ENCODE data around the gene SKP2. TPM values are rescaled to one million over a fixed set of nuclear protein-coding genes. Genes with fewer than 3 reads are reported as not detected.

SKP2 gene
- total RNA-seq, 1 donor from 2014 or later = 31.4 TPM

DNA sequence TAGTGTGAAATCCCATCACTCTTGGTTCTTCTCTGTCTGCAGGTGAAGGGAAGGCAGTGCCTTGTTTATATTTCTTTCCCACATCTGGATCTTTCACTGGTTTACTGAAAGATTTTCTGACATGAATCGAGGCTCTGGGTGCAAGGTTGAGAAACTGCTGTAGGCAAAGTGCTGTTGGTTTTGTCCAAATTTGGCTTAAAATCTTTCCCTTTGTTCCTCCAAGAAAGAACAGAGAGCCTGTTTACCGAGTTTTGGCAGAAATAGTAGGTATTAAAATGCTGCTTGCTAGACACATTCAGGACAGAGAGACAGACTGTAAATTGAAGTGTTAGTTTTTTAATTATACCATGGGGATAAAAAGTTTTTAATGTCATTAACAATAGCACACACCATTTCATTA lies 21.5 kb downstream of the SKP2 start:
- DNase-seq (ENCODE audit: low read depth) (no peak), FAIRE-seq (no peak)
- peaks cover 59% of the 10 kb centered on the region for H3K36me3 ChIP-seq (ENCODE audit: insufficient read depth, low read length)

DNA sequence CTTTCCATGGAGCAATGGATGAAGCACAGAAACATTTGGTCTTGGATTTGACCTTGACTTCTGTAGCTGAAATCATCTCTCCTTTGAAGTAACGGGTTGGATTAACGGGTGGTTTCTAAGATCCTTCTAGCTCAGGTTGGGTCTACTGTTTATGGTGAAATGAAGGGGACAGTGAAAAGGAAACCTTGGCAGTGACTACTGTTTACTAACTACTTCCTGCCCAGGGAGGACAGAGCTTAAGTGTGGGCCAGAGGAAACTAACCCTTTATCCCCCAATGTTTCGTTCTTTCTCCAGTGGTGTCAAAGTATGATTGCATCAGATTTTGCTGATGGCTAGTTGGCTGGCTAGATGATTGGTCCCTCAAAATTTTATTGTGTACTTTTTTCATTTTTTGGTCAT lies 22.2 kb downstream of the SKP2 start:
- H3K4me3 Mint-ChIP-seq (ENCODE audit: unreplicated experiment) = no peak overlapping the region
- H3K4me2 ChIP-seq (ENCODE audit: low read length) = no peak overlapping the region
- peaks cover 3% of the 10 kb centered on the region for H4K20me1 ChIP-seq (ENCODE audit: insufficient read depth, low read length)
- no peaks in the 10 kb centered on the region for H3K4me1 Mint-ChIP-seq (ENCODE audit: low read depth, unreplicated experiment)
- peaks cover 61% of the 10 kb centered on the region for H3K36me3 ChIP-seq (ENCODE audit: insufficient read depth, low read length)
- H3K4me3 ChIP-seq (ENCODE audit: insufficient read depth, low read depth, low read length) = no peak overlapping the region
- H3K27me3 Mint-ChIP-seq (ENCODE audit: low read depth, unreplicated experiment) = no peaks in the 10 kb centered on the region
- H3K79me2 ChIP-seq (ENCODE audit: insufficient read depth, low read length) = no peaks in the 10 kb centered on the region
- no peak for DNase-seq (ENCODE audit: low read depth)
- no peaks in the 10 kb centered on the region for H3K9me3 ChIP-seq (ENCODE audit: insufficient read depth, low read depth, low read length)
- no peaks in the 10 kb centered on the region for H3K4me1 ChIP-seq (ENCODE audit: insufficient read depth, low read length)
- no peak overlapping the region for H3K9ac ChIP-seq (ENCODE audit: low read length)
- H3K27ac ChIP-seq (ENCODE audit: low read depth, low read length) = no peak overlapping the region
- no peaks in the 10 kb centered on the region for H3K27me3 ChIP-seq (ENCODE audit: insufficient read depth, low read length)
- no peak for TF ChIP-seq EZH2 (IDR thresholded peaks at IDR 0.05; ENCODE audit: insufficient read depth, low read length)
- TF ChIP-seq, protein P1, sequence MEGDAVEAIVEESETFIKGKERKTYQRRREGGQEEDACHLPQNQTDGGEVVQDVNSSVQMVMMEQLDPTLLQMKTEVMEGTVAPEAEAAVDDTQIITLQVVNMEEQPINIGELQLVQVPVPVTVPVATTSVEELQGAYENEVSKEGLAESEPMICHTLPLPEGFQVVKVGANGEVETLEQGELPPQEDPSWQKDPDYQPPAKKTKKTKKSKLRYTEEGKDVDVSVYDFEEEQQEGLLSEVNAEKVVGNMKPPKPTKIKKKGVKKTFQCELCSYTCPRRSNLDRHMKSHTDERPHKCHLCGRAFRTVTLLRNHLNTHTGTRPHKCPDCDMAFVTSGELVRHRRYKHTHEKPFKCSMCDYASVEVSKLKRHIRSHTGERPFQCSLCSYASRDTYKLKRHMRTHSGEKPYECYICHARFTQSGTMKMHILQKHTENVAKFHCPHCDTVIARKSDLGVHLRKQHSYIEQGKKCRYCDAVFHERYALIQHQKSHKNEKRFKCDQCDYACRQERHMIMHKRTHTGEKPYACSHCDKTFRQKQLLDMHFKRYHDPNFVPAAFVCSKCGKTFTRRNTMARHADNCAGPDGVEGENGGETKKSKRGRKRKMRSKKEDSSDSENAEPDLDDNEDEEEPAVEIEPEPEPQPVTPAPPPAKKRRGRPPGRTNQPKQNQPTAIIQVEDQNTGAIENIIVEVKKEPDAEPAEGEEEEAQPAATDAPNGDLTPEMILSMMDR (IDR thresholded peaks at IDR 0.05; ENCODE audit: insufficient read depth, low read depth, low read length) = no peak
- H3K9me3 Mint-ChIP-seq (ENCODE audit: unreplicated experiment) = no peaks in the 10 kb centered on the region
- peaks cover 11% of the 10 kb centered on the region for H3K36me3 Mint-ChIP-seq (ENCODE audit: low read depth, unreplicated experiment)
- no peak for FAIRE-seq
- no peak overlapping the region for H2AFZ ChIP-seq (ENCODE audit: low read depth, low read length)
- H3K27ac Mint-ChIP-seq (ENCODE audit: unreplicated experiment) = no peak overlapping the region

More for the DNA sequence above, 21.5 kb downstream of the SKP2 start:
- no peaks in the 10 kb centered on the region for H3K27me3 ChIP-seq (ENCODE audit: insufficient read depth, low read length)
- Mint-ChIP-seq H3K27ac (ENCODE audit: unreplicated experiment) (no peak overlapping the region), H3K9me3 (ENCODE audit: unreplicated experiment) (no peaks in the 10 kb centered on the region), H3K27me3 (ENCODE audit: low read depth, unreplicated experiment) (no peaks in the 10 kb centered on the region), H3K4me3 (ENCODE audit: unreplicated experiment) (no peak overlapping the region), H3K4me1 (ENCODE audit: low read depth, unreplicated experiment) (no peaks in the 10 kb centered on the region), H3K36me3 (ENCODE audit: low read depth, unreplicated experiment) (peaks cover 14% of the 10 kb centered on the region)
- H3K79me2 ChIP-seq (ENCODE audit: insufficient read depth, low read length) = no peaks in the 10 kb centered on the region
- H2AFZ ChIP-seq (ENCODE audit: low read depth, low read length) = no peak overlapping the region
- no peak overlapping the region for H3K9ac ChIP-seq (ENCODE audit: low read length)
- H3K27ac ChIP-seq (ENCODE audit: low read depth, low read length) = no peak overlapping the region
- no peak for TF ChIP-seq EZH2 (IDR thresholded peaks at IDR 0.05; ENCODE audit: insufficient read depth, low read length)
- TF ChIP-seq, protein P1 (IDR thresholded peaks at IDR 0.05; ENCODE audit: insufficient read depth, low read depth, low read length) = no peak
- no peaks in the 10 kb centered on the region for H3K4me1 ChIP-seq (ENCODE audit: insufficient read depth, low read length)
- peaks cover 3% of the 10 kb centered on the region for H4K20me1 ChIP-seq (ENCODE audit: insufficient read depth, low read length)
- H3K4me3 ChIP-seq (ENCODE audit: insufficient read depth, low read depth, low read length) = no peak overlapping the region
- no peak overlapping the region for H3K4me2 ChIP-seq (ENCODE audit: low read length)
- no peaks in the 10 kb centered on the region for H3K9me3 ChIP-seq (ENCODE audit: insufficient read depth, low read depth, low read length)

DNA sequence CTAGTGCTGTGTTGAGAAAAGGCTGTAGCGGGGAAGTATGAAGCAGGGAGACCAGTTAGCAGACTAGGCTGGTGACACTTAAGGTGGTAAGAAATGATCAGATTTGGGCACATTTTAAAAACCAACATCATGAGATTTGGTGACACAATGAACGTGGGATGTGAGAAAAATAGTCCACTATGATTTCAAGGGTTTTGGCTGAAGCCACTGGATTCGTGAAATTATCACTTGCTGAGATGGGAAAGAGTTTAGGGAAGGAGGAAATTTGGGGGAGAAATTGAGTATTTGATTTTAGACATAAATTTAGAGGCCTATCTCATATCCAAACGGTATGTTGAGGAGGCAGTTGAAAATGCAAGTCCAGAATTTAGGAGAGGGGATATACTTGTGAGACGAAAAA lies 23.1 kb downstream of the SKP2 start:
- Histone ChIP-seq H3K36me3 (ENCODE audit: insufficient read depth, low read length) (peaks cover 58% of the 10 kb centered on the region), H3K4me1 (ENCODE audit: insufficient read depth, low read length) (no peaks in the 10 kb centered on the region), H3K9ac (ENCODE audit: low read length) (no peak overlapping the region), H3K4me2 (ENCODE audit: low read length) (no peak overlapping the region), H3K27ac (ENCODE audit: low read depth, low read length) (no peak overlapping the region), H3K79me2 (ENCODE audit: insufficient read depth, low read length) (no peaks in the 10 kb centered on the region), H4K20me1 (ENCODE audit: insufficient read depth, low read length) (peaks cover 3% of the 10 kb centered on the region), H3K27me3 (ENCODE audit: insufficient read depth, low read length) (no peaks in the 10 kb centered on the region), H3K9me3 (ENCODE audit: insufficient read depth, low read depth, low read length) (no peaks in the 10 kb centered on the region), H3K4me3 (ENCODE audit: insufficient read depth, low read depth, low read length) (no peak overlapping the region), H2AFZ (ENCODE audit: low read depth, low read length) (no peak overlapping the region)
- no peak for FAIRE-seq
- Mint-ChIP-seq H3K36me3 (ENCODE audit: low read depth, unreplicated experiment) (peaks cover 13% of the 10 kb centered on the region), H3K4me3 (ENCODE audit: unreplicated experiment) (no peak overlapping the region), H3K4me1 (ENCODE audit: low read depth, unreplicated experiment) (no peaks in the 10 kb centered on the region), H3K27me3 (ENCODE audit: low read depth, unreplicated experiment) (no peaks in the 10 kb centered on the region), H3K27ac (ENCODE audit: unreplicated experiment) (no peak overlapping the region), H3K9me3 (ENCODE audit: unreplicated experiment) (no peaks in the 10 kb centered on the region)
- DNase-seq (ENCODE audit: low read depth) = no peak
- TF ChIP-seq, protein P1 (IDR thresholded peaks at IDR 0.05; ENCODE audit: insufficient read depth, low read depth, low read length) = no peak
- no peak for TF ChIP-seq EZH2 (IDR thresholded peaks at IDR 0.05; ENCODE audit: insufficient read depth, low read length)

Measured in astrocyte (in vitro differentiated cells and primary cell).